A549 (cell line): ENCODE results near the gene UNC79.

Experiments used
- CHD2 ChIP-seq: fragments of 150-350 bp; IDR thresholded peaks from 2 replicates; pipeline ENCODE4 v1.6.1; 2014; ENCODE audit warnings: low read length; ENCODE audit not compliant: partially characterized antibody
- CHD4 ChIP-seq: fragments of 200-600 bp; sonication (generic); IDR thresholded peaks from 2 replicates; pipeline ENCODE4 v1.6.1; 2016; ENCODE audit warnings: antibody characterized with exemption, mild to moderate bottlenecking, borderline replicate concordance
- EHMT2 ChIP-seq: fragments of 200-600 bp; sonication (generic); IDR thresholded peaks from 2 replicates; pipeline ENCODE4 v1.6.1; 2016; ENCODE audit warnings: antibody characterized with exemption, low read depth, mild to moderate bottlenecking, moderate library complexity
- JUN ChIP-seq, 2 experiments: fragments of >200 bp; sonication (Bioruptor Twin); formaldehyde crosslinking; IDR thresholded peaks; 2 replicates in 1 of 2; 3 replicates in 1 of 2; pipeline ENCODE4 v1.6.1; 2016 to 2017
- JUNB ChIP-seq: fragments of >200 bp; sonication (Bioruptor Twin); formaldehyde crosslinking; IDR thresholded peaks from 2 replicates; pipeline ENCODE4 v1.6.1; 2016
- KDM1A ChIP-seq: fragments of 200-600 bp; sonication (generic); IDR thresholded peaks from 2 replicates; pipeline ENCODE4 v1.6.1; 2016; ENCODE audit warnings: low read depth, mild to moderate bottlenecking
- POLR2A ChIP-seq: IDR thresholded peaks from 2 replicates; pipeline ENCODE4 v1.6.1; 2012; ENCODE audit warnings: mild to moderate bottlenecking, low read length
- POLR2AphosphoS2 ChIP-seq: conservative IDR thresholded peaks from 2 replicates; pipeline ENCODE4 v1.6.1; 2012; ENCODE audit warnings: low read length, improper control_type of control experiment, inconsistent platforms
- RNF2 ChIP-seq: fragments of 200-600 bp; sonication (generic); IDR thresholded peaks from 2 replicates; pipeline ENCODE4 v1.6.1; 2016; ENCODE audit warnings: low read depth, mild to moderate bottlenecking, antibody characterized with exemption, moderate library complexity, borderline replicate concordance
- TF ChIP-seq, protein P1 (sequence below): fragments of >200 bp; sonication (Bioruptor Twin); formaldehyde crosslinking; IDR thresholded peaks from 3 replicates; pipeline ENCODE4 v1.5.1; 2016
- TF ChIP-seq, protein P2 (sequence below): fragments of 450-650 bp; IDR thresholded peaks from 2 replicates; pipeline ENCODE4 v1.6.1; 2014; ENCODE audit warnings: antibody characterized with exemption
- TF ChIP-seq, protein P3 (sequence below): fragments of 250-450 bp; sonication (Bioruptor Pico); IDR thresholded peaks from 2 replicates; pipeline ENCODE4 v1.5.0; 2021; ENCODE audit warnings: mild to moderate bottlenecking, moderate library complexity, borderline replicate concordance

DNA sequence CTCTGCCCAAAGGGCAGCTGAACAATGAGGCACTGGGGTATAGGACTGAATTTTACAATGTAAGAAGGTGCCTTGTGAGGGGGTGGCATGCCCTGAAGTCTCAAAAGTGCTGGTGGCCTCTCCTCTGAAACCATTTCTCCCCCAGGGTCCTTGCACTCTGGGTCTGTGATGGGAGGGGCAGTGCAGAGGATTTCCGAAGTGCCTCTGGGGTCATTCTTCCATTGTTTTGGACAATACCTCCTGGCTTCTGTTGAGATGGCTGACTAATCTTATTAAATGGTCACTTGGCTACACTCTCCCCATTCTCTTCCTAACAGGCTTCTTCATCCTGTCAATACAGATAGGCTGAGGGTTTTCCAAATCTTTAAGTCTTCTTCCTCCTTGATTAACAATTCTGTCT, 59.3 kb downstream of the UNC79 start:
- no peak for TF ChIP-seq CHD2
- TF ChIP-seq, protein P1, sequence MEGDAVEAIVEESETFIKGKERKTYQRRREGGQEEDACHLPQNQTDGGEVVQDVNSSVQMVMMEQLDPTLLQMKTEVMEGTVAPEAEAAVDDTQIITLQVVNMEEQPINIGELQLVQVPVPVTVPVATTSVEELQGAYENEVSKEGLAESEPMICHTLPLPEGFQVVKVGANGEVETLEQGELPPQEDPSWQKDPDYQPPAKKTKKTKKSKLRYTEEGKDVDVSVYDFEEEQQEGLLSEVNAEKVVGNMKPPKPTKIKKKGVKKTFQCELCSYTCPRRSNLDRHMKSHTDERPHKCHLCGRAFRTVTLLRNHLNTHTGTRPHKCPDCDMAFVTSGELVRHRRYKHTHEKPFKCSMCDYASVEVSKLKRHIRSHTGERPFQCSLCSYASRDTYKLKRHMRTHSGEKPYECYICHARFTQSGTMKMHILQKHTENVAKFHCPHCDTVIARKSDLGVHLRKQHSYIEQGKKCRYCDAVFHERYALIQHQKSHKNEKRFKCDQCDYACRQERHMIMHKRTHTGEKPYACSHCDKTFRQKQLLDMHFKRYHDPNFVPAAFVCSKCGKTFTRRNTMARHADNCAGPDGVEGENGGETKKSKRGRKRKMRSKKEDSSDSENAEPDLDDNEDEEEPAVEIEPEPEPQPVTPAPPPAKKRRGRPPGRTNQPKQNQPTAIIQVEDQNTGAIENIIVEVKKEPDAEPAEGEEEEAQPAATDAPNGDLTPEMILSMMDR = no peak
- TF ChIP-seq RNF2 = no peak
- TF ChIP-seq EHMT2 = no peak
- TF ChIP-seq KDM1A = no peak
- no peak for TF ChIP-seq JUNB
- no peak for TF ChIP-seq CHD4
- TF ChIP-seq JUN (IDR thresholded peaks at IDR 0.05) = no peak
- no peak for TF ChIP-seq POLR2AphosphoS2
- TF ChIP-seq, protein P2, sequence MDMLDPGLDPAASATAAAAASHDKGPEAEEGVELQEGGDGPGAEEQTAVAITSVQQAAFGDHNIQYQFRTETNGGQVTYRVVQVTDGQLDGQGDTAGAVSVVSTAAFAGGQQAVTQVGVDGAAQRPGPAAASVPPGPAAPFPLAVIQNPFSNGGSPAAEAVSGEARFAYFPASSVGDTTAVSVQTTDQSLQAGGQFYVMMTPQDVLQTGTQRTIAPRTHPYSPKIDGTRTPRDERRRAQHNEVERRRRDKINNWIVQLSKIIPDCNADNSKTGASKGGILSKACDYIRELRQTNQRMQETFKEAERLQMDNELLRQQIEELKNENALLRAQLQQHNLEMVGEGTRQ = no peak
- no peak for TF ChIP-seq POLR2A
- TF ChIP-seq, protein P3, sequence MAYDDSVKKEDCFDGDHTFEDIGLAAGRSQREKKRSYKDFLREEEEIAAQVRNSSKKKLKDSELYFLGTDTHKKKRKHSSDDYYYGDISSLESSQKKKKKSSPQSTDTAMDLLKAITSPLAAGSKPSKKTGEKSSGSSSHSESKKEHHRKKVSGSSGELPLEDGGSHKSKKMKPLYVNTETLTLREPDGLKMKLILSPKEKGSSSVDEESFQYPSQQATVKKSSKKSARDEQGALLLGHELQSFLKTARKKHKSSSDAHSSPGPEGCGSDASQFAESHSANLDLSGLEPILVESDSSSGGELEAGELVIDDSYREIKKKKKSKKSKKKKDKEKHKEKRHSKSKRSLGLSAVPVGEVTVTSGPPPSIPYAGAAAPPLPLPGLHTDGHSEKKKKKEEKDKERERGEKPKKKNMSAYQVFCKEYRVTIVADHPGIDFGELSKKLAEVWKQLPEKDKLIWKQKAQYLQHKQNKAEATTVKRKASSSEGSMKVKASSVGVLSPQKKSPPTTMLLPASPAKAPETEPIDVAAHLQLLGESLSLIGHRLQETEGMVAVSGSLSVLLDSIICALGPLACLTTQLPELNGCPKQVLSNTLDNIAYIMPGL (CRISPR knock-in tag) = no peak
